ENCODE results near the gene TNFRSF12A. TPM values are rescaled to one million over a fixed set of nuclear protein-coding genes. Genes with fewer than 3 reads are reported as not detected.
A peak's percentile ranks its signal among the peaks of the same experiment; 100 is the strongest.

Gene TNFRSF12A
- total and polyA plus RNA-seq, 2 of the 13 experiments (the other 11 are each of a cell fraction or from before 2014, with no cell fraction given): 61.9 to 66.0 TPM

DNA sequence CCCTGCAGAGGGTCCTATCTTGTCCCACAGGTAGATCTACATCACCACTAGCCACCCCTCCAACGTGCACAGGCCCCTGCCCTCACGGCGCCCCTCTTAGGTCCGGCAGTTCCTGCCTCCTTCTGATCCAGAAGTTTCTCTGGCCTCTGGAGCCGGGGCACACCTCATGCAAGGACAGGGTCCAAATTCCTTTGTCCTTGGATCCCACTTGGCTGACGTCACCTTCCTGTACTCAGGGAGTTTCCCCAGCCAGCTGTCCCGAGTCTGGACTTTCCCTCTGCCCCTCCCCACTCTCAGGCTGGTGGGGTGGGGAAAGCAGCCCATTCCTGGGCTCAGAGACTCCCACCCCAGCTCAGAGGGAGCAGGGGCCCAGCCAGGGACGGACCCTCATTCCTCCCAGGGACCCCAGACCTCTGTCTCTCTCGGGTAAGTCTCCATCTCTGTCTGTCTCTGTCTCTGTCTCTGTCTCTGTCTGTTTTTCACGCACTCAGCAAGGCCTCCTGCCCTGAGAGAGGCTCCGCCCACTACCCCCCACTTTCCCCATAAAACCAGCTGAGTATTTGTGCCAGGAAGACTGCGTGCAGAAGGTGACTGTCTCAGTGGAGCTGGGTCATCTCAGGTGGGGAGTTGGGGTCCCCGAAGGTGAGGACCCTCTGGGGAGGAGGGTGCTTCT lies 45.0 kb downstream of the TNFRSF12A start, which contains the start of gene IL32:
Gene IL32, plus strand, starts transcription at position 572 of the 673 bp plus-strand sequence. CDS start 172 bp downstream, outside the sequence.
- Histone ChIP-seq H3K9ac (ENCODE audit: insufficient read depth, low read depth, low read length) (peak within 1 kb of the TSS; percentile 96), H4K20me1 (ENCODE audit: insufficient read depth, low read length) (no peaks in the 10 kb centered on the region), H2AFZ (ENCODE audit: low read length) (no peak within 1 kb of the TSS), H3K79me2 (ENCODE audit: insufficient read depth, low read length) (peaks cover 17% of the 10 kb centered on the region), H3K27me3 (ENCODE audit: control insufficient read depth in 1 of 2, insufficient read depth in 2 of 2, low read length in 2 of 2) (no peaks in the 10 kb centered on the region; a peak in 2 of 5 replicates), H3K36me3 (replicated peaks in 1 of 2; ENCODE audit: control insufficient read depth in 1 of 2, insufficient read depth in 2 of 2, low read length in 2 of 2) (peaks cover 9 to 16% of the 10 kb centered on the region in 2 experiments; a peak in 2 of 5 replicates), H3K4me2 (ENCODE audit: low read depth, low read length) (peak within 1 kb of the TSS; percentile 94), H3K4me1 (ENCODE audit: insufficient read depth, low read length) (peaks cover 37% of the 10 kb centered on the region), H3K9me3 (ENCODE audit: low read length) (no peaks in the 10 kb centered on the region), H3K4me3 (replicated peaks in 1 of 3; ENCODE audit: insufficient read depth in 1 of 3, low read depth in 2 of 3, low read length in 3 of 3) (peak within 1 kb of the TSS; percentile 57 to 90 (median 71)), H3K27ac (ENCODE audit: extremely low read length, insufficient read depth, low read length) (peak within 1 kb of the TSS; percentile 82)
- ATAC-seq (peak; percentile 77), DNase-seq (ENCODE audit: low spot score) (peak; percentile 87), FAIRE-seq (peak; percentile 85)
- WGBS (ENCODE audit: low lambda C conversion rate): 0% methylated on average over 13 of the region's 13 CpGs
- no TSS peak for BruUV-seq (replicated peaks)
- in situ Hi-C loops (cut with HindIII; ENCODE audit: extremely low pct_ligation_motif_present, low pct_unique_long_range_greater_than_20kb): no loop called here
- ChIA-PET CTCF (ENCODE audit: low intra/inter-chr PET ratio, low total read pairs) (no interaction called here), POLR2A (interaction anchor here (0.6 to 4.9 kb wide), 19 partner anchors 10 to 127 kb away, joined by 3 to 38 read pairs (median 7); partner anchors contain the start of genes HCFC1R1, THOC6, TNFRSF12A and ZNF205)
- intact Hi-C loops (cut with micrococcal nuclease; ENCODE audit: unreplicated experiment): no loop called here
- TF ChIP-seq HOXA9 (CRISPR knock-in tag; IDR thresholded peaks at IDR 0.05; ENCODE audit: borderline replicate concordance): no peak
- peak; percentile 38; the same call in 1 of the 2 replicates for TF ChIP-seq MAZ (IDR thresholded peaks at IDR 0.05; ENCODE audit: borderline replicate concordance, low read depth, low read length)
- peak; percentile 75 for TF ChIP-seq MAZ (CRISPR knock-in tag; IDR thresholded peaks at IDR 0.05; ENCODE audit: low read depth)
- TF ChIP-seq ZNF383 (CRISPR knock-in tag; IDR thresholded peaks at IDR 0.05; ENCODE audit: borderline replicate concordance): no peak
- no peak for TF ChIP-seq ZFP37 (CRISPR knock-in tag; IDR thresholded peaks at IDR 0.05; ENCODE audit: borderline replicate concordance)
- TF ChIP-seq CEBPG (CRISPR knock-in tag; IDR thresholded peaks at IDR 0.05): peak; percentile 53; the same call in 1 of the 2 replicates
- 0 out of 2 replicates have a peak, but pooled peaks have one; percentile 20 for TF ChIP-seq ZNF761 (CRISPR knock-in tag; conservative IDR thresholded peaks at IDR 0.05)
- peak; percentile 85; the same call in 1 of the 2 replicates for TF ChIP-seq GLI4 (CRISPR knock-in tag; IDR thresholded peaks at IDR 0.05; ENCODE audit: borderline replicate concordance)
- 0 out of 2 replicates have a peak, but pooled peaks have one; percentile 45 for TF ChIP-seq ZNF431 (CRISPR knock-in tag; IDR thresholded peaks at IDR 0.05; ENCODE audit: borderline replicate concordance, low read depth)
- TF ChIP-seq CBFB (CRISPR knock-in tag; IDR thresholded peaks at IDR 0.05): 0 out of 2 replicates have a peak, but pooled peaks have one; percentile 20
- no peak for TF ChIP-seq SP140L (CRISPR knock-in tag; IDR thresholded peaks at IDR 0.05; ENCODE audit: borderline replicate concordance)
- peak; percentile 72 for TF ChIP-seq GABPB1 (CRISPR knock-in tag; IDR thresholded peaks at IDR 0.05)
- TF ChIP-seq SMAD3 (CRISPR knock-in tag; IDR thresholded peaks at IDR 0.05): no peak; the same call in 1 of the 2 replicates
- TF ChIP-seq, protein P1, sequence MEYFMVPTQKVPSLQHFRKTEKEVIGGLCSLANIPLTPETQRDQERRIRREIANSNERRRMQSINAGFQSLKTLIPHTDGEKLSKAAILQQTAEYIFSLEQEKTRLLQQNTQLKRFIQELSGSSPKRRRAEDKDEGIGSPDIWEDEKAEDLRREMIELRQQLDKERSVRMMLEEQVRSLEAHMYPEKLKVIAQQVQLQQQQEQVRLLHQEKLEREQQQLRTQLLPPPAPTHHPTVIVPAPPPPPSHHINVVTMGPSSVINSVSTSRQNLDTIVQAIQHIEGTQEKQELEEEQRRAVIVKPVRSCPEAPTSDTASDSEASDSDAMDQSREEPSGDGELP (IDR thresholded peaks at IDR 0.05; ENCODE audit: borderline replicate concordance, low read depth): peak; percentile 98
- peak; percentile 12; the same call in 1 of the 2 replicates for TF ChIP-seq NR2F2 (IDR thresholded peaks at IDR 0.05; ENCODE audit: borderline replicate concordance, low read depth)
- TF ChIP-seq ZBTB34 (CRISPR knock-in tag; IDR thresholded peaks at IDR 0.05): no peak; the same call in 1 of the 2 replicates
- no peak for TF ChIP-seq HES4 (CRISPR knock-in tag; IDR thresholded peaks at IDR 0.05; ENCODE audit: borderline replicate concordance)
- TF ChIP-seq, protein P2, sequence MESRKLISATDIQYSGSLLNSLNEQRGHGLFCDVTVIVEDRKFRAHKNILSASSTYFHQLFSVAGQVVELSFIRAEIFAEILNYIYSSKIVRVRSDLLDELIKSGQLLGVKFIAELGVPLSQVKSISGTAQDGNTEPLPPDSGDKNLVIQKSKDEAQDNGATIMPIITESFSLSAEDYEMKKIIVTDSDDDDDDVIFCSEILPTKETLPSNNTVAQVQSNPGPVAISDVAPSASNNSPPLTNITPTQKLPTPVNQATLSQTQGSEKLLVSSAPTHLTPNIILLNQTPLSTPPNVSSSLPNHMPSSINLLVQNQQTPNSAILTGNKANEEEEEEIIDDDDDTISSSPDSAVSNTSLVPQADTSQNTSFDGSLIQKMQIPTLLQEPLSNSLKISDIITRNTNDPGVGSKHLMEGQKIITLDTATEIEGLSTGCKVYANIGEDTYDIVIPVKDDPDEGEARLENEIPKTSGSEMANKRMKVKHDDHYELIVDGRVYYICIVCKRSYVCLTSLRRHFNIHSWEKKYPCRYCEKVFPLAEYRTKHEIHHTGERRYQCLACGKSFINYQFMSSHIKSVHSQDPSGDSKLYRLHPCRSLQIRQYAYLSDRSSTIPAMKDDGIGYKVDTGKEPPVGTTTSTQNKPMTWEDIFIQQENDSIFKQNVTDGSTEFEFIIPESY (CRISPR knock-in tag; IDR thresholded peaks at IDR 0.05): peak; percentile 34; the same call in 1 of the 2 replicates
- TF ChIP-seq POLR2AphosphoS5 (IDR thresholded peaks at IDR 0.05; ENCODE audit: low read depth, low read length): peak; percentile 72
- peak; percentile 73 for TF ChIP-seq ZNF614 (CRISPR knock-in tag; IDR thresholded peaks at IDR 0.05; ENCODE audit: borderline replicate concordance)
- no peak for TF ChIP-seq NR1H2 (CRISPR knock-in tag; IDR thresholded peaks at IDR 0.05; ENCODE audit: borderline replicate concordance, low read depth)

Data from HepG2 (cell line).